Mesothelial cell of epicardium (in vitro differentiated cells): Measurements from ENCODE around the gene HS6ST3. TPM values are rescaled to one million over a fixed set of nuclear protein-coding genes. Genes with fewer than 3 reads are reported as not detected.

Source experiments
- DNase-seq, 2 experiments: peaks; one replicate each; pipeline ENCODE4 v3.0.0; 2021; ENCODE audit warnings: low spot score in 2 of 2; ENCODE audit not compliant: unreplicated experiment in 2 of 2
- H3K27ac Mint-ChIP-seq: 2 replicates; pipeline ENCODE4 v1.8.0; 2021; ENCODE audit warnings: mixed read lengths
- H3K27me3 Mint-ChIP-seq: 2 replicates; pipeline ENCODE4 v1.8.0; 2021; ENCODE audit warnings: low read depth, mixed read lengths
- H3K36me3 Mint-ChIP-seq: 2 replicates; pipeline ENCODE4 v1.8.0; 2021; ENCODE audit warnings: mixed read lengths
- H3K4me1 Mint-ChIP-seq: 2 replicates; pipeline ENCODE4 v1.8.0; 2021; ENCODE audit warnings: mixed read lengths
- H3K4me3 Mint-ChIP-seq: 2 replicates; pipeline ENCODE4 v1.8.0; 2021; ENCODE audit warnings: mild to moderate bottlenecking, moderate library complexity, mixed read lengths
- H3K9me3 Mint-ChIP-seq: 2 replicates; pipeline ENCODE4 v1.8.0; 2021; ENCODE audit warnings: mixed read lengths
- CTCF ChIP-seq: fragments of 200-600 bp; sonication (generic); IDR thresholded peaks from one replicate; pipeline ENCODE4 v1.5.0; 2021; ENCODE audit warnings: antibody characterized with exemption; ENCODE audit not compliant: unreplicated experiment
- microRNA-seq: library from miRNA; unstranded; fragments of <30 nt; microRNA quantifications from one replicate; pipeline ENCODE4 v1.2.0, GENCODE V29; 2021; ENCODE audit warnings: inconsistent platforms, mixed read lengths
- total RNA-seq: library from RNA; stranded (reverse); gene quantifications from 3 replicates; pipeline ENCODE4 v1.2.1, GENCODE V29; 2021

Gene HS6ST3
- total RNA-seq, 1 donor from 2014 or later, result 0.60 TPM

GRCh38 chr13:96862093-96862492 lies 772.2 kb downstream of the HS6ST3 start:
- TF ChIP-seq CTCF, result no peak
- Mint-ChIP-seq H3K4me1 (no peaks in the 10 kb centered on the region), H3K27me3 (peaks cover 33% of the 10 kb centered on the region), H3K4me3 (no peak overlapping the region), H3K9me3 (peaks cover 7% of the 10 kb centered on the region), H3K27ac (no peak overlapping the region), H3K36me3 (no peaks in the 10 kb centered on the region)
- no peak for DNase-seq

- H3K4me1 Mint-ChIP-seq, result no peaks in the 10 kb centered on the region
- peaks cover 40% of the 10 kb centered on the region for H3K27me3 Mint-ChIP-seq
- H3K4me3 Mint-ChIP-seq, result no peak overlapping the region
- no peak overlapping the region for H3K27ac Mint-ChIP-seq
- peaks cover 7% of the 10 kb centered on the region for H3K9me3 Mint-ChIP-seq
- no peaks in the 10 kb centered on the region for H3K36me3 Mint-ChIP-seq
- DNase-seq, result no peak
- TF ChIP-seq CTCF, result no peak
Measured at GRCh38 chr13:96862999-96863398, 773.1 kb downstream of the HS6ST3 start.

- Mint-ChIP-seq H3K4me1 (no peaks in the 10 kb centered on the region), H3K27me3 (peaks cover 56% of the 10 kb centered on the region), H3K4me3 (no peak overlapping the region), H3K27ac (no peak overlapping the region), H3K9me3 (peaks cover 3% of the 10 kb centered on the region), H3K36me3 (no peaks in the 10 kb centered on the region)
- no peak for DNase-seq
- no peak for TF ChIP-seq CTCF
Measured at GRCh38 chr13:96871469-96871868, 781.6 kb downstream of the HS6ST3 start.

- TF ChIP-seq CTCF, result no peak
- Mint-ChIP-seq H3K36me3 (no peaks in the 10 kb centered on the region), H3K4me1 (no peaks in the 10 kb centered on the region), H3K9me3 (peaks cover 18% of the 10 kb centered on the region), H3K27me3 (peaks cover 14% of the 10 kb centered on the region), H3K27ac (no peak overlapping the region), H3K4me3 (no peak overlapping the region)
- DNase-seq, result no peak
Measured at GRCh38 chr13:96880419-96880818, 790.5 kb downstream of the HS6ST3 start.

Small RNAs within 50 kb of the gene (microRNA-seq; reads per million reads assigned to microRNA genes)
- gene MIR4501, result not detected

Other genes with a start within 250 kb of the HS6ST3 start
- gene UGGT2, start 36.7 kb upstream of the HS6ST3 start, total RNA-seq, result 45.5 to 47.5 TPM (median 46.5 TPM) in 3 replicates